ENCODE data around the gene ZNF283.

ZNF283 gene

DNA sequence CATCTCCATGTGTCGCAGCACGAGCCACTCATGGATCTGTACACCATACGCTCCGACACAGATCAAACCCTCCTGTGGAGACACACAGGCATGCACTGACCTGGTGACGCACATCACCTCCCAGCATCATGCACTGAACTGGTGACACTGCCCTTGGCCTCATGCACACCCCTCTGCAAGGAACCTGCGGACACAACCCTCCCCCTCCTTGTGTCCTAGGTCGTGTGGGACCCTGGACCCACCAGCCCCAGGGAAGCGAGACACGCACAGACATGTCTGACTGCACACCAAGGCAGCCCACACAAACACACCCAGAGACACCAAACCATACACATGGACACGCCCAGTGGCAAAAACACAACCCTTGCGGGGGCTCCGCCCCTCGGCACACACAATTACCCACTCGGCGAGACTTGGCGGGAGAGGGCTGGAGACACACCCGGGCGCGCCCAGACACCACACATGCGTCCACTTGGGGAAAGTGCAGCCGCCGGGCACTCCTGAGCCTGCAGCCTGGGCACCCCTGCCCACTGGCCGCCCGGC is 44.4 kb upstream of the ZNF283 start:
- Histone ChIP-seq H3K4me3 (ENCODE audit: low read length in 2 of 2) (no peak overlapping the region), H3K27ac (replicated peaks; ENCODE audit: low read length) (no peak overlapping the region), H3K4ac (ENCODE audit: low read length) (no peak overlapping the region), H2BK12ac (ENCODE audit: low read length) (no peak overlapping the region), H4K8ac (ENCODE audit: low read depth, low read length) (no peak overlapping the region), H3K14ac (ENCODE audit: low read length) (no peak overlapping the region), H2AK5ac (ENCODE audit: low read depth, low read length) (peak overlapping the region; percentile 31), H3K4me1 (ENCODE audit: control insufficient read depth in 2 of 2, insufficient read depth in 1 of 2, low read depth in 1 of 2, low read length in 2 of 2) (peaks cover under 1 to 9% of the 10 kb centered on the region in 2 donors), H3K36me3 (replicated peaks in 1 of 2; ENCODE audit: control insufficient read depth in 2 of 2, insufficient read depth in 2 of 2, low read length in 2 of 2) (no peaks in the 10 kb centered on the region), H2BK5ac (ENCODE audit: low read length) (peak overlapping the region; percentile 57), H3K79me1 (ENCODE audit: low read depth, low read length) (peaks cover 1% of the 10 kb centered on the region), H4K91ac (ENCODE audit: low read depth, low read length, poor library complexity) (no peak overlapping the region), H2BK120ac (ENCODE audit: low read depth, low read length) (no peak overlapping the region), H3K9ac (ENCODE audit: low read depth, low read length, poor library complexity) (no peak overlapping the region), H2AFZ (ENCODE audit: low read length) (no peak overlapping the region), H3K27me3 (ENCODE audit: control insufficient read depth in 3 of 3, insufficient read depth in 3 of 3, low read depth in 1 of 3, low read length in 3 of 3) (no peaks in the 10 kb centered on the region), H3K23ac (ENCODE audit: low read depth, low read length, poor library complexity) (no peak overlapping the region), H2BK15ac (ENCODE audit: low read length) (no peak overlapping the region), H3K9me3 (replicated peaks in 1 of 2; ENCODE audit: control insufficient read depth in 2 of 2, insufficient read depth in 1 of 2, low read depth in 1 of 2, low read length in 2 of 2) (no peaks in the 10 kb centered on the region), H3K18ac (ENCODE audit: low read length) (peak overlapping the region; percentile 59), H3K4me2 (ENCODE audit: insufficient read depth, low read length, poor library complexity, severe bottlenecking) (no peak overlapping the region)
- no CpG with 5 or more reads among the region's 24 CpGs for WGBS, 2 donors (ENCODE audit: extremely low coverage in 2 of 2, insufficient read length in 2 of 2, insufficient replicate concordance in 1 of 2)
- DNase-seq (ENCODE audit: low spot score) = no peak

DNA sequence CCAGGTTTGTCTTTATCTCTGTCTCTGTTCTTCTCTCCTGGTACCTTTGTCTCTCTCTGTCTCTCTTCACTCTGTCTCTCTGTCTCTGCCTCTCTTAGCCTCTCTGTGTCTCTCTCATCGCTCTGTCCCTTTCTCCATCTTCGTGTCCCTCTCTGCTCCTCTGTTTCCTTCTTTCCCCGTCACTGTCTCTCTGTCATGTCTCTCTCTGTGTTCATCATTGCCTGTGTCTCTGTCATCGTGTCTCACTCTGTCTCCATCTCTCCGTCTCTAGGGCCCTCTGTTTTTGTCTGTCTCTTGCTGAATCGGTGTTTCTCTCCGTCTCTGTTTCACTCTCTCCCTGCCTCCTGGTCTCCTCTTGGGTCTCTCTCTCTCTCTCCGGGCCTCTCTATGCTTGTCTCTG is 43.5 kb upstream of the ZNF283 start:
- Histone ChIP-seq H2BK120ac (ENCODE audit: low read depth, low read length) (no peak overlapping the region), H2BK12ac (ENCODE audit: low read length) (no peak overlapping the region), H3K27ac (replicated peaks; ENCODE audit: low read length) (no peak overlapping the region), H3K4ac (ENCODE audit: low read length) (no peak overlapping the region), H2BK5ac (ENCODE audit: low read length) (no peak overlapping the region), H3K4me3 (ENCODE audit: low read length in 2 of 2) (no peak overlapping the region), H3K36me3 (replicated peaks in 1 of 2; ENCODE audit: control insufficient read depth in 2 of 2, insufficient read depth in 2 of 2, low read length in 2 of 2) (no peaks in the 10 kb centered on the region), H3K14ac (ENCODE audit: low read length) (no peak overlapping the region), H4K8ac (ENCODE audit: low read depth, low read length) (no peak overlapping the region), H2AFZ (ENCODE audit: low read length) (no peak overlapping the region), H3K4me2 (ENCODE audit: insufficient read depth, low read length, poor library complexity, severe bottlenecking) (no peak overlapping the region), H2BK15ac (ENCODE audit: low read length) (no peak overlapping the region), H3K4me1 (ENCODE audit: control insufficient read depth in 2 of 2, insufficient read depth in 1 of 2, low read depth in 1 of 2, low read length in 2 of 2) (peaks cover 0 to 6% of the 10 kb centered on the region in 2 donors), H3K79me1 (ENCODE audit: low read depth, low read length) (peaks cover 1% of the 10 kb centered on the region), H3K18ac (ENCODE audit: low read length) (no peak overlapping the region), H3K9me3 (replicated peaks in 1 of 2; ENCODE audit: control insufficient read depth in 2 of 2, insufficient read depth in 1 of 2, low read depth in 1 of 2, low read length in 2 of 2) (no peaks in the 10 kb centered on the region), H2AK5ac (ENCODE audit: low read depth, low read length) (no peak overlapping the region), H3K23ac (ENCODE audit: low read depth, low read length, poor library complexity) (no peak overlapping the region), H4K91ac (ENCODE audit: low read depth, low read length, poor library complexity) (no peak overlapping the region), H3K9ac (ENCODE audit: low read depth, low read length, poor library complexity) (no peak overlapping the region), H3K27me3 (ENCODE audit: control insufficient read depth in 3 of 3, insufficient read depth in 3 of 3, low read depth in 1 of 3, low read length in 3 of 3) (no peaks in the 10 kb centered on the region)
- no peak for DNase-seq (ENCODE audit: low spot score)
- WGBS, 2 donors (ENCODE audit: extremely low coverage in 2 of 2, insufficient read length in 2 of 2, insufficient replicate concordance in 1 of 2) = no CpG with 5 or more reads among the region's 8 CpGs

DNA sequence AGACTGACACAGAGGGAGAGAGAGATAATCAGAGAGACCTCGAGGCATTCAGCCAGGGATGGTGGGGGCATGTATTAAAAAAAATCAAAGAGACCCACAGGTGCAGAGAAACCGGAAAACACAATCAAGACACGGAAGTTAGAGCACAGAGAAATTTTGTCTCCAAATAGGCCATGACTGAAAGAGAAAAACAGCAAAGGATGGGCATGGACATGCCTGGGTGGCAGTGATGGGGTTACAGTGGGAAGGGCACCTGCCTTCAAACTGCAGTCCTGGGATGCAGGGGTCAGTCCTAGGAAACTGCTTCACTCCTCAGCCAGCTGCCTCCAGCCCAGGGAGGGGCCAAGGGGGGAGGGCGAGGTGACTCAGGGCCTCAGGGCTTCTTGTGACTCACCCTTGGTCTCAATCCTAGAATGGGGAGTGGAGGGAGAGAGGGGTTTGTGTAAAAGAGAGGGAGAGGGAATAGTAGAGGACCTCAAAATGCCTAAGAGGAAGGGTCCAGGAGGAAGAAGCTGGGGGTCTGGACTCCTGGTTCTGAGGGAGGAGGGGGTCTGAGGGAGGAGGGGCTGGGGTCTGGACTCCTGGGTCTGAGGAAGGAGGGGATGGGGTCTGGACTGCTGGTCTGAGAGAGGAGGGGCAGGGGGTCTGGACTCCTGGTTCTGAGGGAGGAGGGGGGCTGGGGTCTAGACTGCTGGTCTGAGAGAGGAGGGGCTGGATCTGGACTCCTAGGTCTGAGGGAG is 42.7 kb upstream of the ZNF283 start:
- no peaks in the 10 kb centered on the region for H3K36me3 ChIP-seq (replicated peaks in 1 of 2; ENCODE audit: control insufficient read depth in 2 of 2, insufficient read depth in 2 of 2, low read length in 2 of 2)
- H3K4ac ChIP-seq (ENCODE audit: low read length) = no peak overlapping the region
- peaks cover under 1% of the 10 kb centered on the region for H3K79me1 ChIP-seq (ENCODE audit: low read depth, low read length)
- peak overlapping the region; percentile 89 for H2AFZ ChIP-seq (ENCODE audit: low read length)
- no peaks in the 10 kb centered on the region for H3K9me3 ChIP-seq (replicated peaks in 1 of 2; ENCODE audit: control insufficient read depth in 2 of 2, insufficient read depth in 1 of 2, low read depth in 1 of 2, low read length in 2 of 2)
- no peak overlapping the region for H3K23ac ChIP-seq (ENCODE audit: low read depth, low read length, poor library complexity)
- H2BK120ac ChIP-seq (ENCODE audit: low read depth, low read length) = no peak overlapping the region
- peak overlapping the region; percentile 68 for H2AK5ac ChIP-seq (ENCODE audit: low read depth, low read length)
- H3K27ac ChIP-seq (replicated peaks; ENCODE audit: low read length) = no peak overlapping the region
- no peaks in the 10 kb centered on the region for H3K27me3 ChIP-seq (ENCODE audit: control insufficient read depth in 3 of 3, insufficient read depth in 3 of 3, low read depth in 1 of 3, low read length in 3 of 3)
- WGBS, 2 donors (ENCODE audit: extremely low coverage in 2 of 2, insufficient read length in 2 of 2, insufficient replicate concordance in 1 of 2) = no CpG with 5 or more reads among the region's 4 CpGs
- H3K4me1 ChIP-seq (ENCODE audit: control insufficient read depth in 2 of 2, insufficient read depth in 1 of 2, low read depth in 1 of 2, low read length in 2 of 2) = peaks cover 0 to 6% of the 10 kb centered on the region in 2 donors
- H4K91ac ChIP-seq (ENCODE audit: low read depth, low read length, poor library complexity) = no peak overlapping the region
- H3K14ac ChIP-seq (ENCODE audit: low read length) = no peak overlapping the region
- no peak overlapping the region for H4K8ac ChIP-seq (ENCODE audit: low read depth, low read length)
- no peak overlapping the region for H3K4me3 ChIP-seq (ENCODE audit: low read length in 2 of 2)
- no peak overlapping the region for H2BK15ac ChIP-seq (ENCODE audit: low read length)
- DNase-seq (ENCODE audit: low spot score) = no peak
- H2BK12ac ChIP-seq (ENCODE audit: low read length) = no peak overlapping the region
- no peak overlapping the region for H3K4me2 ChIP-seq (ENCODE audit: insufficient read depth, low read length, poor library complexity, severe bottlenecking)
- H3K9ac ChIP-seq (ENCODE audit: low read depth, low read length, poor library complexity) = no peak overlapping the region
- H3K18ac ChIP-seq (ENCODE audit: low read length) = no peak overlapping the region
- H2BK5ac ChIP-seq (ENCODE audit: low read length) = no peak overlapping the region

DNA sequence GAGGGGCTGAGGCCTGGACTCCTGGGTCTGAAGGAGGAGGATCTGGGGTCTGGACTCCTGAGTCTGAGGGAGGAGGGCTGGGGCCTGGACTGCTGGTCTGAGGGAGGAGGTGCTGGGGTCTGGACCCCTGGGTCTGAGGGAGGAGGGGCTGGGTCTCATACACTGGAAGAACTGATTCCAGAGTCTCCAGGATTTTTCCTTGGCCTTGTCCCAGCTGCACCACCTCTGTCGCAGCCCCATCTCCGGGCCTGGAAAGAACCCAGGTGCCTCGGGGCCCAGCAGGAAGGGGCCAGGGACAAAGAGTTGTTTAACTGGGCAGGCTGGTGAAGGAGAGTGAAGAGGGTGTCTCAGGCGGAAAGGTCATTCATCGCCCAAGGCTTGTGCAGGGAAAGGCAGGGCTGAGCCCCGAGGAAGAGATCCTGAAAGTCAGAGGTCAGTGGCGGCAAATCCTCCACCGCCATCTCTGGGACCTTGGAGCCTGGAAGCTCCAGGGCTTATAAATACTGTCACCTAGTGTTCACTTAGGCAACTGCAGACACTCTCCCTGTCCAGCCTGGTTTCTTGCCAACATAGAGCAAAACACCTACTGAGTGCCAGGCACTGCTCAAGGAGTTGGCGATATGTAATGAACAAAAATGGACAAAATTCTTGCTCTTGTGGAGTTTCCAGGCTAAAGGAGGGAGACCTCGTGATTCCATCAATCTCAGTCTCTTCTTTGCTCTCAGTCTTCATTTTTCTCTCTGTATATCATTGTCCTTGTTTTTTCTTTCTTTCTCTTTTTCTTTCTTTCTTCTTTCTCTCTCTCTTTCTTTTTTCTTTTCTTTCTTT is 41.9 kb upstream of the ZNF283 start:
- peak overlapping the region; percentile 68 for H2AK5ac ChIP-seq (ENCODE audit: low read depth, low read length)
- H3K79me1 ChIP-seq (ENCODE audit: low read depth, low read length) = no peaks in the 10 kb centered on the region
- no peak overlapping the region for H4K91ac ChIP-seq (ENCODE audit: low read depth, low read length, poor library complexity)
- no peak overlapping the region for H3K23ac ChIP-seq (ENCODE audit: low read depth, low read length, poor library complexity)
- H3K4me1 ChIP-seq (ENCODE audit: control insufficient read depth in 2 of 2, insufficient read depth in 1 of 2, low read depth in 1 of 2, low read length in 2 of 2) = peaks cover 0 to 6% of the 10 kb centered on the region in 2 donors
- no peak overlapping the region for H3K27ac ChIP-seq (replicated peaks; ENCODE audit: low read length)
- H3K9ac ChIP-seq (ENCODE audit: low read depth, low read length, poor library complexity) = no peak overlapping the region
- H2BK5ac ChIP-seq (ENCODE audit: low read length) = no peak overlapping the region
- no peak overlapping the region for H2BK12ac ChIP-seq (ENCODE audit: low read length)
- no peaks in the 10 kb centered on the region for H3K27me3 ChIP-seq (ENCODE audit: control insufficient read depth in 3 of 3, insufficient read depth in 3 of 3, low read depth in 1 of 3, low read length in 3 of 3)
- H2AFZ ChIP-seq (ENCODE audit: low read length) = peak overlapping the region; percentile 89
- no peaks in the 10 kb centered on the region for H3K9me3 ChIP-seq (replicated peaks in 1 of 2; ENCODE audit: control insufficient read depth in 2 of 2, insufficient read depth in 1 of 2, low read depth in 1 of 2, low read length in 2 of 2)
- peak overlapping the region in 1 of 2 donors; percentile 17 for H3K4me3 ChIP-seq (ENCODE audit: low read length in 2 of 2)
- H3K18ac ChIP-seq (ENCODE audit: low read length) = no peak overlapping the region
- peak; percentile 59 for DNase-seq (ENCODE audit: low spot score)
- no peaks in the 10 kb centered on the region for H3K36me3 ChIP-seq (replicated peaks in 1 of 2; ENCODE audit: control insufficient read depth in 2 of 2, insufficient read depth in 2 of 2, low read length in 2 of 2)
- no CpG with 5 or more reads among the region's 10 CpGs for WGBS, 2 donors (ENCODE audit: extremely low coverage in 2 of 2, insufficient read length in 2 of 2, insufficient replicate concordance in 1 of 2)
- no peak overlapping the region for H3K4me2 ChIP-seq (ENCODE audit: insufficient read depth, low read length, poor library complexity, severe bottlenecking)
- H2BK15ac ChIP-seq (ENCODE audit: low read length) = no peak overlapping the region
- no peak overlapping the region for H3K4ac ChIP-seq (ENCODE audit: low read length)
- H3K14ac ChIP-seq (ENCODE audit: low read length) = no peak overlapping the region
- H2BK120ac ChIP-seq (ENCODE audit: low read depth, low read length) = no peak overlapping the region
- no peak overlapping the region for H4K8ac ChIP-seq (ENCODE audit: low read depth, low read length)
